Astrocyte (in vitro differentiated cells and primary cell): ENCODE measurements around the gene GRIA1. TPM values are rescaled to one million over a fixed set of nuclear protein-coding genes. Genes with fewer than 3 reads are reported as not detected.
A peak's percentile ranks its signal among the peaks of the same experiment; 100 is the strongest.

ENCODE experiments used
- DNase-seq: peaks from one replicate; pipeline ENCODE4 v3.0.0-alpha.2; 2010; ENCODE audit warnings: low read depth
- FAIRE-seq: peaks from 2 replicates; lab custom pipeline; 2011; peaks lifted over from hg19 to GRCh38; lab: Jason Lieb, UNC
- H2AFZ ChIP-seq: 2 replicates; pipeline ENCODE4 v1.6.0; 2012; ENCODE audit warnings: low read depth, low read length, inconsistent platforms
- H3K27ac ChIP-seq: 2 replicates; pipeline ENCODE4 v1.5.1; 2011; ENCODE audit warnings: low read depth, low read length, inconsistent platforms
- H3K27me3 ChIP-seq: 2 replicates; pipeline ENCODE4 v1.6.0; 2011; ENCODE audit warnings: low read length, inconsistent platforms; ENCODE audit not compliant: insufficient read depth
- H3K36me3 ChIP-seq: 2 replicates; pipeline ENCODE4 v1.5.1; 2011; ENCODE audit warnings: low read length, inconsistent platforms; ENCODE audit not compliant: insufficient read depth
- H3K4me1 ChIP-seq: 2 replicates; pipeline ENCODE4 v1.5.1; 2011; ENCODE audit warnings: low read length, inconsistent platforms; ENCODE audit not compliant: insufficient read depth
- H3K4me2 ChIP-seq: 2 replicates; pipeline ENCODE4 v1.6.0; 2012; ENCODE audit warnings: low read length, inconsistent platforms
- H3K4me3 ChIP-seq: 2 replicates; pipeline ENCODE4 v1.5.1; 2011; ENCODE audit warnings: low read depth, mild to moderate bottlenecking, low read length, inconsistent platforms; ENCODE audit not compliant: insufficient read depth
- H3K79me2 ChIP-seq: 2 replicates; pipeline ENCODE4 v1.6.0; 2012; ENCODE audit warnings: mild to moderate bottlenecking, low read length, inconsistent platforms; ENCODE audit not compliant: insufficient read depth
- H3K9ac ChIP-seq: 2 replicates; pipeline ENCODE4 v1.6.0; 2012; ENCODE audit warnings: mild to moderate bottlenecking, low read length, inconsistent platforms
- H3K9me3 ChIP-seq: 2 replicates; pipeline ENCODE4 v1.5.1; 2012; ENCODE audit warnings: low read depth, mild to moderate bottlenecking, low read length, inconsistent platforms; ENCODE audit not compliant: insufficient read depth
- H4K20me1 ChIP-seq: 2 replicates; pipeline ENCODE4 v1.6.0; 2012; ENCODE audit warnings: low read length, inconsistent platforms; ENCODE audit not compliant: insufficient read depth
- H3K27ac Mint-ChIP-seq: one replicate; pipeline ENCODE4 v1.8.0; 2021; ENCODE audit warnings: mild to moderate bottlenecking, mixed read lengths; ENCODE audit not compliant: unreplicated experiment
- H3K27me3 Mint-ChIP-seq: one replicate; pipeline ENCODE4 v1.8.0; 2021; ENCODE audit warnings: low read depth, mixed read lengths; ENCODE audit not compliant: unreplicated experiment
- H3K36me3 Mint-ChIP-seq: one replicate; pipeline ENCODE4 v1.8.0; 2021; ENCODE audit warnings: low read depth, mixed read lengths; ENCODE audit not compliant: unreplicated experiment
- H3K4me1 Mint-ChIP-seq: one replicate; pipeline ENCODE4 v1.8.0; 2021; ENCODE audit warnings: low read depth, mixed read lengths; ENCODE audit not compliant: unreplicated experiment
- H3K4me3 Mint-ChIP-seq: one replicate; pipeline ENCODE4 v1.8.0; 2021; ENCODE audit warnings: mild to moderate bottlenecking, moderate library complexity, mixed read lengths; ENCODE audit not compliant: unreplicated experiment
- H3K9me3 Mint-ChIP-seq: one replicate; pipeline ENCODE4 v1.8.0; 2021; ENCODE audit warnings: mild to moderate bottlenecking, mixed read lengths; ENCODE audit not compliant: unreplicated experiment
- EZH2 ChIP-seq: IDR thresholded peaks from 2 replicates; pipeline ENCODE4 v1.6.1; 2012; ENCODE audit warnings: mild to moderate bottlenecking, low read length, inconsistent platforms; ENCODE audit not compliant: insufficient read depth
- total RNA-seq: library from RNA; stranded (reverse); gene quantifications from 2 replicates; pipeline ENCODE4 v1.2.1, GENCODE V29; 2021
- TF ChIP-seq, protein P1 (sequence below): IDR thresholded peaks from 2 replicates; pipeline ENCODE4 v1.5.1; 2011; ENCODE audit warnings: low read depth, mild to moderate bottlenecking, inconsistent platforms, low read length, moderate library complexity; ENCODE audit not compliant: insufficient read depth

Gene GRIA1
- total RNA-seq, 1 donor from 2014 or later = 5.4 TPM

DNA sequence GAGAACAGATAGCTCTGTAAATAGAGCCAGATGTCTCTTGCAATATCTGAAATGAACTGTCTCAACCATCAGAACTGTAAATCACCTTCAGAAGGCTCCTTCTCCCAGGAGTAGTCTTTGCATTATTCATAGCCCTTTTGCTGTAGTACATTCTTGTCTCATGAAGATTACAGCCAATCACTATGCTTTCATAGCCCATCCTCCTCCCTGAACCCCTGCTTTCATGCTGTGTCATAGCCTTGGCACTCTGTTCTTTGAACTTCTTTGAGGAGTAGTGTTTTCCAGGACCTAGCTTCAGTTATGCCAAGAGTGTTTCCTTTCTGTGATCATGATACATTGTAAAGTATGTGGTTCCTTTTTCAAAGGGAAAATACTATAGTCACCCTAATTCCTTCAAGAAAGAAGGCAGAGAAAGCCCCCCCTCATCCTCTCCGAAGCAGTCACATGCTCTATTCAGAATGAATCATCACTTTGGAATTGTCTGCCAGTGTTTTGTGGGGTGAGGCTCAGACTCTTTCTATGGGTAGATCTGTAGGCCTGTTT is 61.1 kb downstream of the GRIA1 start:
- Histone ChIP-seq H3K36me3 (no peaks in the 10 kb centered on the region), H2AFZ (peak overlapping the region; percentile 45), H4K20me1 (no peaks in the 10 kb centered on the region), H3K27ac (peak overlapping the region; percentile 95), H3K4me2 (peak overlapping the region; percentile 62), H3K4me3 (no peak overlapping the region), H3K27me3 (no peaks in the 10 kb centered on the region), H3K4me1 (peaks cover 14% of the 10 kb centered on the region), H3K9me3 (no peaks in the 10 kb centered on the region), H3K9ac (peak overlapping the region; percentile 73), H3K79me2 (no peaks in the 10 kb centered on the region)
- DNase-seq = peak; percentile 97
- FAIRE-seq = peak; percentile 99
- Mint-ChIP-seq H3K9me3 (no peaks in the 10 kb centered on the region), H3K4me3 (peak overlapping the region; percentile 21), H3K27ac (peak overlapping the region; percentile 81), H3K4me1 (peaks cover 37% of the 10 kb centered on the region), H3K36me3 (no peaks in the 10 kb centered on the region), H3K27me3 (no peaks in the 10 kb centered on the region)
- TF ChIP-seq, protein P1, sequence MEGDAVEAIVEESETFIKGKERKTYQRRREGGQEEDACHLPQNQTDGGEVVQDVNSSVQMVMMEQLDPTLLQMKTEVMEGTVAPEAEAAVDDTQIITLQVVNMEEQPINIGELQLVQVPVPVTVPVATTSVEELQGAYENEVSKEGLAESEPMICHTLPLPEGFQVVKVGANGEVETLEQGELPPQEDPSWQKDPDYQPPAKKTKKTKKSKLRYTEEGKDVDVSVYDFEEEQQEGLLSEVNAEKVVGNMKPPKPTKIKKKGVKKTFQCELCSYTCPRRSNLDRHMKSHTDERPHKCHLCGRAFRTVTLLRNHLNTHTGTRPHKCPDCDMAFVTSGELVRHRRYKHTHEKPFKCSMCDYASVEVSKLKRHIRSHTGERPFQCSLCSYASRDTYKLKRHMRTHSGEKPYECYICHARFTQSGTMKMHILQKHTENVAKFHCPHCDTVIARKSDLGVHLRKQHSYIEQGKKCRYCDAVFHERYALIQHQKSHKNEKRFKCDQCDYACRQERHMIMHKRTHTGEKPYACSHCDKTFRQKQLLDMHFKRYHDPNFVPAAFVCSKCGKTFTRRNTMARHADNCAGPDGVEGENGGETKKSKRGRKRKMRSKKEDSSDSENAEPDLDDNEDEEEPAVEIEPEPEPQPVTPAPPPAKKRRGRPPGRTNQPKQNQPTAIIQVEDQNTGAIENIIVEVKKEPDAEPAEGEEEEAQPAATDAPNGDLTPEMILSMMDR = no peak
- no peak for TF ChIP-seq EZH2

- Histone ChIP-seq H2AFZ (no peak overlapping the region), H3K27ac (peak overlapping the region; percentile 95), H3K4me1 (peaks cover 14% of the 10 kb centered on the region), H3K36me3 (no peaks in the 10 kb centered on the region), H3K27me3 (no peaks in the 10 kb centered on the region), H3K4me2 (peak overlapping the region; percentile 62), H3K79me2 (no peaks in the 10 kb centered on the region), H4K20me1 (no peaks in the 10 kb centered on the region), H3K9ac (no peak overlapping the region), H3K9me3 (no peaks in the 10 kb centered on the region), H3K4me3 (no peak overlapping the region)
- no peak overlapping the region for H3K4me3 Mint-ChIP-seq
- H3K27ac Mint-ChIP-seq = peak overlapping the region; percentile 81
- H3K36me3 Mint-ChIP-seq = no peaks in the 10 kb centered on the region
- peak; percentile 36 for DNase-seq
- H3K9me3 Mint-ChIP-seq = no peaks in the 10 kb centered on the region
- TF ChIP-seq EZH2 = no peak
- TF ChIP-seq, protein P1 = no peak
- H3K4me1 Mint-ChIP-seq = peaks cover 37% of the 10 kb centered on the region
- H3K27me3 Mint-ChIP-seq = no peaks in the 10 kb centered on the region
- FAIRE-seq = no peak
Measured at GRCh38 chr5:153552886-153553285, 62.4 kb downstream of the GRIA1 start.

GRCh38 chr5:153555420-153556114 is 65.1 kb downstream of the GRIA1 start:
- Histone ChIP-seq H3K4me1 (peaks cover 14% of the 10 kb centered on the region), H3K4me2 (no peak overlapping the region), H4K20me1 (no peaks in the 10 kb centered on the region), H3K27me3 (no peaks in the 10 kb centered on the region), H3K4me3 (no peak overlapping the region), H3K27ac (no peak overlapping the region), H3K79me2 (no peaks in the 10 kb centered on the region), H2AFZ (no peak overlapping the region), H3K36me3 (no peaks in the 10 kb centered on the region), H3K9me3 (no peaks in the 10 kb centered on the region), H3K9ac (no peak overlapping the region)
- TF ChIP-seq, protein P1 = no peak
- no peak for TF ChIP-seq EZH2
- Mint-ChIP-seq H3K9me3 (no peaks in the 10 kb centered on the region), H3K27ac (no peak overlapping the region), H3K4me3 (no peak overlapping the region), H3K36me3 (no peaks in the 10 kb centered on the region), H3K4me1 (peaks cover 30% of the 10 kb centered on the region), H3K27me3 (no peaks in the 10 kb centered on the region)
- FAIRE-seq (no peak), DNase-seq (no peak)
